GM12891 (cell line): ENCODE data around the gene PRKD3.

ENCODE experiments used
- DNase-seq: peaks from one replicate; pipeline ENCODE4 v3.0.0; 2011; ENCODE audit warnings: low spot score; ENCODE audit not compliant: insufficient read length
- FAIRE-seq: peaks from 2 replicates; lab custom pipeline; 2011; peaks lifted over from hg19 to GRCh38; lab: Jason Lieb, UNC
- PAX5 ChIP-seq: IDR thresholded peaks from 2 replicates; pipeline ENCODE4 v1.6.1; 2011; ENCODE audit warnings: low read length, moderate library complexity, mild to moderate bottlenecking; ENCODE audit not compliant: insufficient read depth, severe bottlenecking
- POLR2A ChIP-seq: IDR thresholded peaks from 2 replicates; pipeline ENCODE4 v1.6.1; 2011; ENCODE audit warnings: low read depth, low read length, control low read depth
- POLR2AphosphoS5 ChIP-seq: IDR thresholded peaks from 2 replicates; pipeline ENCODE4 v1.6.1; 2011; ENCODE audit warnings: low read depth, low read length, control low read depth
- POU2F2 ChIP-seq: IDR thresholded peaks from 2 replicates; pipeline ENCODE4 v1.6.1; 2011; ENCODE audit warnings: low read depth, mild to moderate bottlenecking, control low read depth, low read length, moderate library complexity
- SPI1 ChIP-seq: IDR thresholded peaks from 2 replicates; pipeline ENCODE4 v1.6.1; 2011; ENCODE audit warnings: low read depth, low read length, control low read depth
- TAF1 ChIP-seq: IDR thresholded peaks from 2 replicates; pipeline ENCODE4 v1.6.1; 2011; ENCODE audit warnings: low read depth, low read length, control low read depth

The PRKD3 gene

GRCh38 chr2:37344453-37345361 lies 20.1 kb upstream of the PRKD3 start, which contains the start of gene QPCT:
TSS of gene QPCT (plus strand) at chr2:37344630. CDS start at chr2:37344732, 102 bp downstream.
- peak; percentile 57 for DNase-seq
- peak; percentile 62 for FAIRE-seq
- TF ChIP-seq POLR2AphosphoS5 (no peak), POU2F2 (no peak), POLR2A (no peak), SPI1 (no peak), TAF1 (no peak), PAX5 (no peak)

GRCh38 chr2:37343537-37344434 lies 19.2 kb upstream of the PRKD3 start:
- no peak for DNase-seq

GRCh38 chr2:37342591-37343220 lies 18.1 kb upstream of the PRKD3 start:
- DNase-seq (no peak), FAIRE-seq (no peak)
- TF ChIP-seq PAX5 (no peak), POU2F2 (no peak), SPI1 (no peak), POLR2AphosphoS5 (no peak), POLR2A (no peak), TAF1 (no peak)

More at GRCh38 chr2:37343537-37344434, 19.2 kb upstream of the PRKD3 start:
- TF ChIP-seq SPI1 (no peak), POLR2AphosphoS5 (no peak), POLR2A (no peak), PAX5 (no peak), TAF1 (no peak), POU2F2 (no peak)
- FAIRE-seq, result peak; percentile 50

GRCh38 chr2:37340637-37341036 lies 16.0 kb upstream of the PRKD3 start:
- no peak for TF ChIP-seq POLR2A
- no peak for TF ChIP-seq PAX5
- no peak for TF ChIP-seq POLR2AphosphoS5
- no peak for TF ChIP-seq SPI1
- TF ChIP-seq TAF1, result no peak
- TF ChIP-seq POU2F2, result no peak
- FAIRE-seq, result no peak
- DNase-seq, result no peak

- DNase-seq (no peak), FAIRE-seq (no peak)
- TF ChIP-seq PAX5 (no peak), SPI1 (no peak), TAF1 (no peak), POU2F2 (no peak), POLR2AphosphoS5 (no peak), POLR2A (no peak)
These were observed 14.3 kb upstream of the PRKD3 start for GRCh38 chr2:37338933-37339332.

GRCh38 chr2:37337620-37338280 lies 13.1 kb upstream of the PRKD3 start:
- peak; percentile 35 for FAIRE-seq
- TF ChIP-seq POU2F2, result no peak
- no peak for TF ChIP-seq SPI1
- TF ChIP-seq POLR2A, result no peak
- TF ChIP-seq TAF1, result no peak
- no peak for TF ChIP-seq PAX5
- no peak for TF ChIP-seq POLR2AphosphoS5
- DNase-seq, result no peak

- TF ChIP-seq TAF1, result no peak
- no peak for TF ChIP-seq POU2F2
- no peak for TF ChIP-seq POLR2A
- TF ChIP-seq PAX5, result no peak
- TF ChIP-seq SPI1, result no peak
- no peak for FAIRE-seq
These were observed 11.0 kb upstream of the PRKD3 start for GRCh38 chr2:37335604-37336003.

GRCh38 chr2:37333256-37333655 lies 8.6 kb upstream of the PRKD3 start:
- TF ChIP-seq POLR2A (no peak), TAF1 (no peak), POU2F2 (no peak), POLR2AphosphoS5 (no peak), SPI1 (no peak), PAX5 (no peak)
- no peak for DNase-seq
- no peak for FAIRE-seq

More at GRCh38 chr2:37335604-37336003, 11.0 kb upstream of the PRKD3 start:
- no peak for DNase-seq
